ENCODE results near the gene COPB2. TPM values are rescaled to one million over a fixed set of nuclear protein-coding genes. Genes with fewer than 3 reads are reported as not detected.
A peak's percentile ranks its signal among the peaks of the same experiment; 100 is the strongest.

COPB2 gene
- total and polyA plus RNA-seq, 2 of the 8 experiments (the other 6 are each of a cell fraction or from before 2014, with no cell fraction given) = 40.3 to 119 TPM

- Histone ChIP-seq H2BK20ac (ENCODE audit: low read length) (no peak overlapping the region), H2AK5ac (ENCODE audit: low read depth, low read length) (no peak overlapping the region), H3K56ac (replicated peaks; ENCODE audit: insufficient read length, low read depth, low read length) (no peak overlapping the region), H3K9me3 (ENCODE audit: insufficient read depth in 2 of 2, low read depth in 1 of 2, low read length in 1 of 2) (no peaks in the 10 kb centered on the region), H3K4me3 (ENCODE audit: extremely low read depth in 1 of 4, insufficient read depth in 2 of 4, low read depth in 3 of 4, low read length in 4 of 4) (no peak overlapping the region), H3K79me2 (ENCODE audit: control insufficient read depth in 1 of 2, insufficient read depth in 2 of 2, low read length in 2 of 2) (no peaks in the 10 kb centered on the region), H3K4me1 (replicated peaks in 1 of 4; ENCODE audit: control insufficient read depth in 3 of 4, insufficient read depth in 4 of 4, low read length in 3 of 4) (peaks cover 0 to 3% (median 0%) of the 10 kb centered on the region in 4 experiments; a peak in 1 of 7 replicates), H3K14ac (ENCODE audit: insufficient read length) (no peak overlapping the region), H3K79me1 (ENCODE audit: low read depth, low read length) (no peaks in the 10 kb centered on the region), H3K18ac (ENCODE audit: extremely low read depth, low read length) (no peak overlapping the region), H4K91ac (replicated peaks; ENCODE audit: insufficient read length, low read length) (no peak overlapping the region), H3K9ac (replicated peaks in 1 of 4; ENCODE audit: extremely low read depth in 1 of 4, low read depth in 3 of 4, low read length in 3 of 4) (no peak overlapping the region), H3K36me3 (ENCODE audit: control insufficient read depth in 2 of 4, insufficient read depth in 4 of 4, low read length in 3 of 4) (no peaks in the 10 kb centered on the region), H3K27ac (ENCODE audit: low read depth, low read length) (no peak overlapping the region), H2BK15ac (ENCODE audit: low read length) (no peak overlapping the region), H2BK12ac (ENCODE audit: low read depth, low read length) (no peak overlapping the region), H2BK5ac (ENCODE audit: low read depth, low read length) (0 out of 2 replicates have a peak overlapping the region, but pooled peaks have one; percentile 16), H3K4ac (replicated peaks; ENCODE audit: insufficient read length, low read depth, low read length) (no peak overlapping the region), H3K27me3 (replicated peaks in 1 of 4; ENCODE audit: control insufficient read depth in 3 of 4, extremely low read depth in 1 of 4, insufficient read depth in 3 of 4, low read length in 3 of 4) (no peaks in the 10 kb centered on the region), H4K5ac (ENCODE audit: insufficient read length, low read depth, low read length) (no peak overlapping the region), H4K20me1 (replicated peaks in 1 of 2; ENCODE audit: control insufficient read depth in 1 of 2, insufficient read depth in 2 of 2, low read length in 2 of 2) (no peaks in the 10 kb centered on the region), H3K23me2 (ENCODE audit: low read depth, low read length) (no peaks in the 10 kb centered on the region; the same call in 1 of the 2 replicates), H3K4me2 (ENCODE audit: insufficient read depth in 1 of 2, low read depth in 2 of 2, low read length in 2 of 2) (no peak overlapping the region), H3K23ac (ENCODE audit: insufficient read length) (no peak overlapping the region), H2BK120ac (replicated peaks; ENCODE audit: low read depth, low read length) (no peak overlapping the region), H4K8ac (ENCODE audit: extremely low read depth, insufficient read depth, low read length) (no peak overlapping the region), H2AFZ (ENCODE audit: low read length) (no peak overlapping the region)
- 92% methylated on average over 1 of the region's 1 CpG; no CpG with 5 or more reads in 1 of the 2 experiments for WGBS, 2 experiments (ENCODE audit: extremely low coverage in 1 of 2, insufficient coverage in 1 of 2, insufficient read length in 1 of 2, insufficient replicate concordance in 2 of 2, low coverage in 1 of 2, low lambda C conversion rate in 2 of 2, missing lambda C conversion rate in 1 of 2)
- ChIA-PET POLR2A (ENCODE audit: partially characterized antibody) (no interaction called here), CTCF (ENCODE audit: partially characterized antibody) (interaction anchor here (0.6 to 4.7 kb wide), 17 partner anchors 8 to 458 kb away, joined by 3 to 27 read pairs (median 3); no protein-coding TSS in a partner anchor)
- FAIRE-seq (no peak), DNase-seq (ENCODE audit: low read depth in 1 of 2, low spot score in 2 of 2) (no peak)
- TF ChIP-seq ATF2 (IDR thresholded peaks at IDR 0.05; ENCODE audit: low read length) = no peak
- no peak for TF ChIP-seq MAX (IDR thresholded peaks at IDR 0.05)
- TF ChIP-seq POU5F1 (IDR thresholded peaks at IDR 0.05; ENCODE audit: low read depth, low read length) = no peak
- TF ChIP-seq BRCA1 (IDR thresholded peaks at IDR 0.05; ENCODE audit: low read depth, low read length) = no peak
- TF ChIP-seq KDM4A (IDR thresholded peaks at IDR 0.05; ENCODE audit: low read depth, low read length, severe bottlenecking) = no peak
- no peak for TF ChIP-seq CHD1 (IDR thresholded peaks at IDR 0.05; ENCODE audit: low read depth, low read length)
- no peak for TF ChIP-seq CHD2 (IDR thresholded peaks at IDR 0.05; ENCODE audit: low read length)
- no peak for TF ChIP-seq SIN3A (conservative IDR thresholded peaks at IDR 0.05 in 1 of 2, IDR thresholded peaks at IDR 0.05 in 1 of 2; ENCODE audit: low read depth in 1 of 2, low read length in 2 of 2)
- no peak for TF ChIP-seq GABPA (IDR thresholded peaks at IDR 0.05; ENCODE audit: borderline replicate concordance, insufficient read depth, low read length)
- TF ChIP-seq GTF2F1 (IDR thresholded peaks at IDR 0.05; ENCODE audit: borderline replicate concordance, low read depth, low read length) = no peak
- TF ChIP-seq TAF1 (IDR thresholded peaks at IDR 0.05; ENCODE audit: low read depth, low read length) = no peak
- no peak for TF ChIP-seq MAFK (IDR thresholded peaks at IDR 0.05; ENCODE audit: low read depth, low read length)
- no peak for TF ChIP-seq RXRA (IDR thresholded peaks at IDR 0.05; ENCODE audit: insufficient read depth, low read depth, low read length)
Measured at GRCh38 chr3:139434228-139434627, 44.8 kb upstream of the COPB2 start.

Data from H1 (cell line).